PFSK-1 (cell line): ENCODE measurements around the gene CXXC1.
A peak's percentile ranks its signal among the peaks of the same experiment; 100 is the strongest.

Experiments
- FOXP2 ChIP-seq: optimal IDR thresholded peaks from 2 replicates; pipeline ENCODE3; 2011; ENCODE audit warnings: borderline replicate concordance, control low read depth, inconsistent platforms; ENCODE audit not compliant: insufficient read depth; ENCODE audit errors: extremely low read length, extremely low read depth
- POLR2AphosphoS5 ChIP-seq: IDR thresholded peaks from 2 replicates; pipeline ENCODE4 v1.6.1; 2012; ENCODE audit warnings: low read depth, mild to moderate bottlenecking, control low read depth, low read length, moderate library complexity
- REST ChIP-seq, 2 experiments: IDR thresholded peaks; 2 replicates each; pipeline versions ENCODE4 v1.6.1 to v1.8.0; 2011 to 2012; ENCODE audit warnings: low read depth in 2 of 2, low read length in 2 of 2, control low read depth in 1 of 2, inconsistent platforms in 1 of 2, mild to moderate bottlenecking in 1 of 2, moderate library complexity in 1 of 2; ENCODE audit not compliant: insufficient read depth in 1 of 2
- SIN3A ChIP-seq: IDR thresholded peaks from 2 replicates; pipeline ENCODE4 v1.6.1; 2012; ENCODE audit warnings: mild to moderate bottlenecking, low read length, moderate library complexity, borderline replicate concordance; ENCODE audit not compliant: insufficient read depth
- TAF1 ChIP-seq: IDR thresholded peaks from 2 replicates; pipeline ENCODE4 v1.6.1; 2012; ENCODE audit warnings: low read length, control low read depth, borderline replicate concordance; ENCODE audit not compliant: insufficient read depth

Gene CXXC1

GRCh38 chr18:50273203-50274043, 14.1 kb downstream of the CXXC1 start:
- no peak for TF ChIP-seq SIN3A
- TF ChIP-seq POLR2AphosphoS5 = no peak
- TF ChIP-seq FOXP2 = no peak
- no peak for TF ChIP-seq TAF1
- TF ChIP-seq REST (IDR thresholded peaks at IDR 0.05; ENCODE audit: insufficient read depth in 1 of 2, low read depth in 2 of 2, low read length in 2 of 2) = no peak

DNA sequence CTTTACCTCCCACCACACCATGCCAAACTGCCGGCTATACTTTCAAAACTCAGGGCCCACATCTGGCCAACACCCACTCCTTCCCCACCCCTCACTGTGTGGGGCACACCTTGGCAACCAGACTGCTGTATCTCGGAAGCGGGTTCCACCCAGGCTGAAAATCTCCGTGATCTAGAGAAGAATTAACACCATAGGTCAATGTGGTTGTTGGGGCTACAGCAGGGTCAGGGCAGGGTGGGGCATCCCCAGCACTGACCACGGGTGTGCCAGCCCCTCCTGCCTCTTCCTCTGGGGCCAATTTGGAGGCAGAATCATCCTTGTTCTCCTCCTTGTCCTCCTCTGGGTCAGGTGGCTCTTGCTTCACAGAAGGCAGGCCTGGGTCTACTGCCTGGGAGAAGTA, 14.9 kb downstream of the CXXC1 start:
- no peak for TF ChIP-seq FOXP2
- TF ChIP-seq POLR2AphosphoS5 = no peak
- TF ChIP-seq TAF1 = no peak
- no peak for TF ChIP-seq SIN3A

- no peak for TF ChIP-seq SIN3A
- no peak for TF ChIP-seq TAF1
- no peak for TF ChIP-seq FOXP2
- TF ChIP-seq REST (IDR thresholded peaks at IDR 0.05; ENCODE audit: insufficient read depth in 1 of 2, low read depth in 2 of 2, low read length in 2 of 2) = no peak
- no peak for TF ChIP-seq POLR2AphosphoS5
These were observed 19.3 kb downstream of the CXXC1 start for GRCh38 chr18:50268022-50268747.

- TF ChIP-seq REST (IDR thresholded peaks at IDR 0.05; ENCODE audit: insufficient read depth in 1 of 2, low read depth in 2 of 2, low read length in 2 of 2) = 0 out of 4 replicates have a peak, but pooled peaks of 1 of the 2 experiments have one; percentile 9
- TF ChIP-seq POLR2AphosphoS5 = no peak; the same call in 1 of the 2 replicates
- TF ChIP-seq TAF1 = no peak
- TF ChIP-seq SIN3A = peak; percentile 94; the same call in 1 of the 2 replicates
- peak; percentile 50 for TF ChIP-seq FOXP2
These were observed 21.2 kb downstream of the CXXC1 start, which contains the start of gene CFAP53 for GRCh38 chr18:50266248-50266704. Gene CFAP53, minus strand, starts transcription at chr18:50266495. Its CDS starts 91 bp downstream, at chr18:50266404.

GRCh38 chr18:50262977-50263376, 24.5 kb downstream of the CXXC1 start:
- TF ChIP-seq TAF1 (no peak), SIN3A (no peak), REST (IDR thresholded peaks at IDR 0.05; ENCODE audit: insufficient read depth in 1 of 2, low read depth in 2 of 2, low read length in 2 of 2) (no peak), FOXP2 (no peak), POLR2AphosphoS5 (no peak)
